GM06990 (cell line): ENCODE results near the gene ATG9B.

Experiments used
- DNase-seq: peaks from one replicate; pipeline ENCODE4 v3.0.0-alpha.2; 2011; ENCODE audit not compliant: insufficient read length; ENCODE audit errors: extremely low read depth
- H3K27me3 ChIP-seq: replicated peaks from 2 replicates; pipeline ENCODE4 v1.6.0; 2011; ENCODE audit warnings: low read length; ENCODE audit not compliant: control insufficient read depth, insufficient read depth
- H3K36me3 ChIP-seq: 2 replicates; pipeline ENCODE4 v1.5.1; 2011; ENCODE audit warnings: low read length; ENCODE audit not compliant: control insufficient read depth, insufficient read depth
- H3K4me3 ChIP-seq: replicated peaks from 2 replicates; pipeline ENCODE4 v1.5.1; 2011; ENCODE audit warnings: low read depth, mild to moderate bottlenecking, control low read depth, low read length
- TF ChIP-seq, protein P1 (sequence below): IDR thresholded peaks from 2 replicates; pipeline ENCODE4 v1.5.1; 2011; ENCODE audit warnings: low read length, control low read depth, mild to moderate bottlenecking, inconsistent platforms; ENCODE audit not compliant: insufficient read depth, poor library complexity, severe bottlenecking

The ATG9B gene

GRCh38 chr7:151057506-151057988, 33.3 kb upstream of the ATG9B start, which contains the start of gene CDK5:
TSS of gene CDK5 (minus strand) at chr7:151057897. CDS start at chr7:151057848, 49 bp downstream.
- DNase-seq, result no peak
- TF ChIP-seq, protein P1, sequence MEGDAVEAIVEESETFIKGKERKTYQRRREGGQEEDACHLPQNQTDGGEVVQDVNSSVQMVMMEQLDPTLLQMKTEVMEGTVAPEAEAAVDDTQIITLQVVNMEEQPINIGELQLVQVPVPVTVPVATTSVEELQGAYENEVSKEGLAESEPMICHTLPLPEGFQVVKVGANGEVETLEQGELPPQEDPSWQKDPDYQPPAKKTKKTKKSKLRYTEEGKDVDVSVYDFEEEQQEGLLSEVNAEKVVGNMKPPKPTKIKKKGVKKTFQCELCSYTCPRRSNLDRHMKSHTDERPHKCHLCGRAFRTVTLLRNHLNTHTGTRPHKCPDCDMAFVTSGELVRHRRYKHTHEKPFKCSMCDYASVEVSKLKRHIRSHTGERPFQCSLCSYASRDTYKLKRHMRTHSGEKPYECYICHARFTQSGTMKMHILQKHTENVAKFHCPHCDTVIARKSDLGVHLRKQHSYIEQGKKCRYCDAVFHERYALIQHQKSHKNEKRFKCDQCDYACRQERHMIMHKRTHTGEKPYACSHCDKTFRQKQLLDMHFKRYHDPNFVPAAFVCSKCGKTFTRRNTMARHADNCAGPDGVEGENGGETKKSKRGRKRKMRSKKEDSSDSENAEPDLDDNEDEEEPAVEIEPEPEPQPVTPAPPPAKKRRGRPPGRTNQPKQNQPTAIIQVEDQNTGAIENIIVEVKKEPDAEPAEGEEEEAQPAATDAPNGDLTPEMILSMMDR, result no peak
- H3K27me3 ChIP-seq, result no peaks in the 10 kb centered on the region

DNA sequence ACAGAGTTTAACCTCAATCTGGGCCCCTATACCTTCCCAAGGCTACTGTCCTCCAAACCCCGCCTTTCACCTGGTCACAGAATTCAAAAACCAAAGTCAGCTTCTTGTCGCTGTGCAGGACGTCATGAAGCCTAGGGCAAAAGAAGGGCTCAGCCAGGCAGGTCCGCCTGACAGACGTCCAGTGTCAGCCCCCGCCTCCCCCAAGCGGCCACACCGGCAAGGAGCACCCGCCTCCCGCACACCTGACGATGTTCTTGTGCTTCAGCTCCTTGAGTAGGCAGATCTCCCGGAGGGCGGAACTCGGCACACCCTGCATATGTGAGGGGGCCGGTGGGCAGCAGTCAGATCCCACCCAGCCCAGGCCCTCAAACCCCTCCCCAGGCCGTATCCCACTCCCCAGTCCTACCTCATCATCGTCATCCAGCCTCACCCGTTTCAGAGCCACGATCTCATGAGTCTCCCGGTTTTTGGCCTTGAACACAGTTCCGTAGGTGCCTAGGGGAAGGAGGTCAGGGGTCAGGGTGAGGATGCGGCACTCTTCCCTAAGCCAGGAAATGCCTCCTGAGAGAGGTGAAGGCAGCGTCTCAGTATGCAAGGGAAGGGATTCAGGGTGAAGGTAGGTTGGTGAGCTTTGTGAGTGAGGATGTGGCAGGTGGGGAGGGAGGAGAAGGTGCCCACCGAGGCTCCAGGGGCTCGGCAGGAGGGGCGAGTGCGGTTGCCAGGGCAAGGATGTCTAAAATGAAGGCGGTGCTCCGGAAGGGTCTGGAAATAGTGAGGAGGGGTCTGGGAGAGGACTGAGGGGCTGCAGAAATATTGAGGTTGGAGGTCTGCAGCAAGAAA, 32.6 kb upstream of the ATG9B start:
- H3K27me3 ChIP-seq, result no peaks in the 10 kb centered on the region
- no peak for DNase-seq
- TF ChIP-seq, protein P1, result no peak

More at GRCh38 chr7:151057506-151057988, 33.3 kb upstream of the ATG9B start, which contains the start of gene CDK5:
- Histone ChIP-seq H3K4me3 (peak within 1 kb of the TSS; percentile 75), H3K36me3 (peaks cover 5% of the 10 kb centered on the region)

DNA sequence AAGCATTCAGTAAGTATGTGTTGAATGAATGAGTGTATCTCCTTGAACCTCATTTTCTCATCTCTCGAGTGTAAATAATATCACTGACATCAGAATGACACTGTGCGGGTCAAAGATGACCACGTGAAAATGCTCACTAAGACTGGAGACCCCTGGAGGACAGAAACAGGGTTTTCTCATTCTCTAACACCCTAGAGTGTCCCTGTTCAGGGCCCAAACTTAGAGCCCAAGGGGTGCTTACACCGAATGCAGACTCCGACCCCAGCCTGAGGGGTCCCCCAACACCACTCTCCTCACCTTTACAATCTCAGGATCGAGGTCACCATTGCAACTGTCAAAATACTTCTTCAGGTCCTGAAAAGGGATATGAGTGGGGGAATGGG, 32.0 kb upstream of the ATG9B start:
- TF ChIP-seq, protein P1, result no peak
- Histone ChIP-seq H3K27me3 (no peaks in the 10 kb centered on the region), H3K4me3 (no peak overlapping the region), H3K36me3 (peaks cover 3% of the 10 kb centered on the region)
- DNase-seq, result no peak

More for the DNA sequence above, 32.6 kb upstream of the ATG9B start:
- Histone ChIP-seq H3K4me3 (peak overlapping the region; percentile 75), H3K36me3 (peaks cover 5% of the 10 kb centered on the region)

GRCh38 chr7:151053751-151054150, 29.5 kb upstream of the ATG9B start:
- Histone ChIP-seq H3K4me3 (no peak overlapping the region), H3K27me3 (no peaks in the 10 kb centered on the region), H3K36me3 (peaks cover 3% of the 10 kb centered on the region)
- no peak for DNase-seq
- TF ChIP-seq, protein P1, result no peak

GRCh38 chr7:151053096-151053495, 28.8 kb upstream of the ATG9B start:
- no peaks in the 10 kb centered on the region for H3K27me3 ChIP-seq
- TF ChIP-seq, protein P1, result no peak
- H3K36me3 ChIP-seq, result peaks cover 3% of the 10 kb centered on the region
- H3K4me3 ChIP-seq, result no peak overlapping the region
- no peak for DNase-seq

DNA sequence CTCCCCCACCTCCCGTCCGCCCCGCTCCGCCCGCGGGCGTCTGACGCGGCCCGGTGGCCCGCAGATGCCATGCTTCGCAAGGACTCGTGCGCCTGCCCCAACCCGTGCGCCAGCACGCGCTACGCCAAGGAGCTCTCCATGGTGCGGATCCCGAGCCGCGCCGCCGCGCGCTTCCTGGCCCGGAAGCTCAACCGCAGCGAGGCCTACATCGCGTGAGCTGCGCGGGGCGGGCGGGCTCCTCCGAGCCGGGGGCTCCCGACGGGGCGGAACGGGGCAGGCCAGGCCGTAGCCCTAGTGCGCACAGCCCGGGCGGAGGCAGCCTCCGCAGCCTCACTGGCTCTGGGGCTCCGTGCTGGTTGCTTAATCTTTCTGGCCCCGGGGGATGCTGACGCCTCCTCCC, 26.8 kb upstream of the ATG9B start:
- Histone ChIP-seq H3K4me3 (no peak overlapping the region), H3K36me3 (peaks cover 3% of the 10 kb centered on the region), H3K27me3 (no peaks in the 10 kb centered on the region)
- TF ChIP-seq, protein P1, result no peak
- peak; percentile 47 for DNase-seq
